GM12874 (cell line): ENCODE measurements around the gene TMEM165.

Experiments used
- CTCF ChIP-seq: IDR thresholded peaks from 2 replicates; pipeline ENCODE4 v1.5.1; 2011; ENCODE audit warnings: low read depth, mild to moderate bottlenecking, control low read depth, low read length, moderate library complexity; ENCODE audit not compliant: insufficient read depth

TMEM165 gene

GRCh38 chr4:55395529-55396307, at the start of gene TMEM165:
Gene TMEM165, plus strand, starts transcription at chr4:55395957. Its CDS starts 233 bp downstream, at chr4:55396190.
- no peak for TF ChIP-seq CTCF

- peak; percentile 92 for TF ChIP-seq CTCF
These were observed 49.5 kb upstream of the TMEM165 start, which contains the start of gene SRD5A3 for GRCh38 chr4:55345980-55346850. Gene SRD5A3, plus strand, starts transcription at chr4:55346242. Its CDS starts 95 bp downstream, at chr4:55346337.

GRCh38 chr4:55346851-55347255, 48.9 kb upstream of the TMEM165 start:
- TF ChIP-seq CTCF = no peak

- no peak for TF ChIP-seq CTCF
These were observed 48.0 kb upstream of the TMEM165 start for GRCh38 chr4:55347610-55348228.

- no peak for TF ChIP-seq CTCF
These were observed 47.3 kb upstream of the TMEM165 start for GRCh38 chr4:55348466-55348865.

- TF ChIP-seq CTCF = no peak
These were observed 43.9 kb upstream of the TMEM165 start for GRCh38 chr4:55351824-55352223.

GRCh38 chr4:55352726-55353125, 43.0 kb upstream of the TMEM165 start:
- no peak for TF ChIP-seq CTCF
